SU-DHL-6 (cell line): ENCODE results near the gene M1AP.

Experiments
- H2AFZ ChIP-seq: fragments of 200-600 bp; sonication (generic); 2 replicates; pipeline ENCODE4 v1.6.1; 2014; ENCODE audit warnings: low read depth, mild to moderate bottlenecking, moderate library complexity, mixed read lengths, antibody characterized with exemption, low read length; ENCODE audit not compliant: severe bottlenecking
- H3F3A ChIP-seq: fragments of 200-600 bp; shearing (Covaris generic); 2 replicates; pipeline ENCODE4 v1.6.0; 2016; ENCODE audit warnings: antibody characterized with exemption, mild to moderate bottlenecking; ENCODE audit not compliant: insufficient read depth
- H3K27ac ChIP-seq: fragments of 200-600 bp; sonication (generic); 2 replicates; pipeline ENCODE4 v1.5.1; 2016; ENCODE audit warnings: low read depth, mild to moderate bottlenecking, low read length, moderate library complexity, mixed read lengths
- H3K27me3 ChIP-seq: fragments of 200-600 bp; sonication (generic), shearing (Covaris generic); 2 replicates; pipeline ENCODE4 v1.6.0; 2014; ENCODE audit warnings: mild to moderate bottlenecking, low read length
- H3K36me3 ChIP-seq: fragments of 200-600 bp; sonication (generic); 2 replicates; pipeline ENCODE4 v1.6.1; 2014; ENCODE audit warnings: mild to moderate bottlenecking, low read length, mixed read lengths
- H3K4me2 ChIP-seq: fragments of 300-600, 200-600 bp; shearing (Covaris generic), sonication (generic); 2 replicates; pipeline ENCODE4 v1.6.0; 2014; ENCODE audit warnings: low read length, low read depth, mild to moderate bottlenecking; ENCODE audit not compliant: poor library complexity, severe bottlenecking
- H3K4me3 ChIP-seq: fragments of 200-600 bp; sonication (generic); 2 replicates; pipeline ENCODE4 v1.5.1; 2014; ENCODE audit warnings: antibody characterized with exemption, low read length, mild to moderate bottlenecking, mixed read lengths; ENCODE audit not compliant: insufficient read depth, poor library complexity, severe bottlenecking
- H3K79me2 ChIP-seq: fragments of 200-600 bp; sonication (generic); 2 replicates; pipeline ENCODE4 v1.6.1; 2014; ENCODE audit warnings: mild to moderate bottlenecking, low read length, moderate library complexity; ENCODE audit not compliant: insufficient read depth
- H3K9ac ChIP-seq: fragments of 200-600 bp; sonication (generic); 2 replicates; pipeline ENCODE4 v1.7.0; 2014; ENCODE audit warnings: mild to moderate bottlenecking, low read length
- H3K9me2 ChIP-seq: fragments of 200-600 bp; sonication (generic); replicated peaks from 2 replicates; pipeline ENCODE4 v1.6.1; 2014; ENCODE audit warnings: low read length; ENCODE audit not compliant: insufficient read depth
- H3K9me3 ChIP-seq: fragments of 200-600 bp; sonication (generic); 2 replicates; pipeline ENCODE4 v1.6.1; 2014; ENCODE audit warnings: low read length, mixed read lengths; ENCODE audit not compliant: insufficient read depth
- H4K20me1 ChIP-seq: fragments of 200-600 bp; sonication (generic); 2 replicates; pipeline ENCODE4 v1.6.1; 2014; ENCODE audit warnings: low read depth, mild to moderate bottlenecking, antibody characterized with exemption, low read length, moderate library complexity, mixed read lengths
- EZH2phosphoT487 ChIP-seq: fragments of 200-600 bp; sonication (generic), shearing (Covaris generic); conservative IDR thresholded peaks from 2 replicates; pipeline ENCODE4 v1.6.1; 2018; ENCODE audit warnings: mild to moderate bottlenecking, antibody characterized with exemption, low read length, moderate library complexity, mixed read lengths
- TF ChIP-seq, protein P1 (sequence below): fragments of 200-600 bp; sonication (generic); IDR thresholded peaks from one replicate; pipeline ENCODE4 v1.5.1; 2017; ENCODE audit warnings: antibody characterized with exemption, mild to moderate bottlenecking, low read length, moderate library complexity; ENCODE audit not compliant: insufficient read depth, poor library complexity, severe bottlenecking

M1AP gene

GRCh38 chr2:74648009-74648443 lies at the start of gene M1AP:
Gene M1AP (minus strand): TSS chr2:74648330. CDS start chr2:74640275, 8,055 bp downstream.
- no peaks in the 10 kb centered on the region for H3K79me2 ChIP-seq
- no peaks in the 10 kb centered on the region for H3K36me3 ChIP-seq
- TF ChIP-seq, protein P1, sequence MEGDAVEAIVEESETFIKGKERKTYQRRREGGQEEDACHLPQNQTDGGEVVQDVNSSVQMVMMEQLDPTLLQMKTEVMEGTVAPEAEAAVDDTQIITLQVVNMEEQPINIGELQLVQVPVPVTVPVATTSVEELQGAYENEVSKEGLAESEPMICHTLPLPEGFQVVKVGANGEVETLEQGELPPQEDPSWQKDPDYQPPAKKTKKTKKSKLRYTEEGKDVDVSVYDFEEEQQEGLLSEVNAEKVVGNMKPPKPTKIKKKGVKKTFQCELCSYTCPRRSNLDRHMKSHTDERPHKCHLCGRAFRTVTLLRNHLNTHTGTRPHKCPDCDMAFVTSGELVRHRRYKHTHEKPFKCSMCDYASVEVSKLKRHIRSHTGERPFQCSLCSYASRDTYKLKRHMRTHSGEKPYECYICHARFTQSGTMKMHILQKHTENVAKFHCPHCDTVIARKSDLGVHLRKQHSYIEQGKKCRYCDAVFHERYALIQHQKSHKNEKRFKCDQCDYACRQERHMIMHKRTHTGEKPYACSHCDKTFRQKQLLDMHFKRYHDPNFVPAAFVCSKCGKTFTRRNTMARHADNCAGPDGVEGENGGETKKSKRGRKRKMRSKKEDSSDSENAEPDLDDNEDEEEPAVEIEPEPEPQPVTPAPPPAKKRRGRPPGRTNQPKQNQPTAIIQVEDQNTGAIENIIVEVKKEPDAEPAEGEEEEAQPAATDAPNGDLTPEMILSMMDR, result no peak
- TF ChIP-seq EZH2phosphoT487, result no peak
- no peak within 1 kb of the TSS for H3K9ac ChIP-seq
- H3K9me2 ChIP-seq, result no peaks in the 10 kb centered on the region
- H4K20me1 ChIP-seq, result no peaks in the 10 kb centered on the region
- H3K27me3 ChIP-seq, result no peaks in the 10 kb centered on the region
- no peak within 1 kb of the TSS for H3K4me3 ChIP-seq
- H2AFZ ChIP-seq, result no peak within 1 kb of the TSS
- H3K4me2 ChIP-seq, result no peak within 1 kb of the TSS
- no peaks in the 10 kb centered on the region for H3K9me3 ChIP-seq
- no peaks in the 10 kb centered on the region for H3F3A ChIP-seq
- H3K27ac ChIP-seq, result no peak within 1 kb of the TSS

DNA sequence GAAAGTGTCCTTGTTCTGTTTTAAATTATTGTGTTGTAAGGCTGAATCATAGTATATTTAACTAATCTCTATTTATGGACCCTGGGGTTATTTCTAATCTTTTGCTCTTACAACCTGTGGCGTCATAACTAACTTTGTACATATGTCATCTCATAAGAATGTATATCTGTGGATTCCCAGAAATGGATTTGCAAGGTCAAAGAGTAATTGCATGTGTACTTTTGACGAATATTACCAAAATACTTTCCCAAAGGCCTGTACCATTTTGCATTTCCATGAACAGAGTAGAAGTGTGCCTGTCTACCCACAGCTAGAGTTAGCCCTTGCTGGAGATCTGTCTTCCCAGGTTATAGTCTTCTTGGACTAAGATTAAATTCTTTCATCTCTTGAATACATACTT lies 48.7 kb upstream of the M1AP start:
- TF ChIP-seq EZH2phosphoT487, result no peak
- TF ChIP-seq, protein P1, result no peak
- H3K36me3 ChIP-seq, result no peaks in the 10 kb centered on the region
- H3K4me3 ChIP-seq, result no peak overlapping the region
- no peaks in the 10 kb centered on the region for H3K9me3 ChIP-seq
- H2AFZ ChIP-seq, result no peak overlapping the region
- H3K27me3 ChIP-seq, result no peaks in the 10 kb centered on the region
- no peak overlapping the region for H3K4me2 ChIP-seq
- no peaks in the 10 kb centered on the region for H3K9me2 ChIP-seq
- no peaks in the 10 kb centered on the region for H4K20me1 ChIP-seq
- H3F3A ChIP-seq, result no peaks in the 10 kb centered on the region
- no peak overlapping the region for H3K27ac ChIP-seq
- no peak overlapping the region for H3K9ac ChIP-seq
- H3K79me2 ChIP-seq, result no peaks in the 10 kb centered on the region

DNA sequence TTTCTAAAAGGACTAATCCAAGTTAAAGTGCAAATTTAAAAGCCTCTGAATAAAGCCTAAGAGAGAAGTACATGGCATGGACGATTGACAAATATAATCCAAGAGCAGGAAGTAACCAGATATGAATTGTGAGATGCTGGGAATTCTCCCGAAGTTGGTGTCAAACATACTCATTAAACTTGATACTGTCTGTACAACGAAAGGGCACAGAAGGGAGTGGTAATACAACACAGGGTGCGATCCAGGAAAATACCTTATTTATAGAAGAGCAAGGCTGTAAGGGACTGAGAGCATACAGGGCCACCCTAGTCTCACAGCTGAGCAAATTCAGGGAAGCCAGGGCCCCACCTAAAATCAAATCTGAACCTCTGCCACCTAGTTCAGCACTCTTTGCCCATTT lies 47.5 kb upstream of the M1AP start:
- Histone ChIP-seq H4K20me1 (no peaks in the 10 kb centered on the region), H3K79me2 (no peaks in the 10 kb centered on the region), H3K4me3 (no peak overlapping the region), H3K9me3 (no peaks in the 10 kb centered on the region), H3K27ac (no peak overlapping the region), H3K4me2 (no peak overlapping the region), H3K27me3 (no peaks in the 10 kb centered on the region), H3K9me2 (no peaks in the 10 kb centered on the region), H3K36me3 (no peaks in the 10 kb centered on the region), H2AFZ (no peak overlapping the region), H3F3A (no peaks in the 10 kb centered on the region), H3K9ac (no peak overlapping the region)
- no peak for TF ChIP-seq EZH2phosphoT487

GRCh38 chr2:74694281-74694680 lies 46.2 kb upstream of the M1AP start:
- no peaks in the 10 kb centered on the region for H4K20me1 ChIP-seq
- no peaks in the 10 kb centered on the region for H3K9me3 ChIP-seq
- no peaks in the 10 kb centered on the region for H3F3A ChIP-seq
- no peak overlapping the region for H3K9ac ChIP-seq
- H3K36me3 ChIP-seq, result no peaks in the 10 kb centered on the region
- no peaks in the 10 kb centered on the region for H3K27me3 ChIP-seq
- H3K4me2 ChIP-seq, result no peak overlapping the region
- TF ChIP-seq EZH2phosphoT487, result no peak
- TF ChIP-seq, protein P1, result no peak
- H2AFZ ChIP-seq, result no peak overlapping the region
- no peak overlapping the region for H3K27ac ChIP-seq
- no peak overlapping the region for H3K4me3 ChIP-seq
- no peaks in the 10 kb centered on the region for H3K9me2 ChIP-seq
- no peaks in the 10 kb centered on the region for H3K79me2 ChIP-seq
